ENCODE data around the gene ABCF1. TPM values are rescaled to one million over a fixed set of nuclear protein-coding genes. Genes with fewer than 3 reads are reported as not detected.
A peak's percentile ranks its signal among the peaks of the same experiment; 100 is the strongest.
"Not testable (repeated sequence)": the region's sequence is repeated elsewhere in the genome, so short reads cannot be mapped to it uniquely, and the experiment has no call there.

ABCF1 gene
- total RNA-seq, 2 donors from 2014 or later, result 43.6 to 61.3 TPM

GRCh38 chr6:30589754-30590358 is 18.6 kb downstream of the ABCF1 start:
- Histone ChIP-seq H3K4me3 (no peak overlapping the region), H3K27me3 (no peaks in the 10 kb centered on the region), H3K9me3 (no peaks in the 10 kb centered on the region), H3K4me1 (no peaks in the 10 kb centered on the region), H3K27ac (no peak overlapping the region), H3K9ac (ENCODE audit: low read depth in 2 of 2, low read length in 2 of 2) (no peak overlapping the region), H3K36me3 (peaks cover 6% of the 10 kb centered on the region)
- intact Hi-C loops (cut with DNase I), result no loop called here
- no peak for DNase-seq
- TF ChIP-seq CTCF (IDR thresholded peaks at IDR 0.05), result no peak

- Histone ChIP-seq H3K9me3 (no peaks in the 10 kb centered on the region), H3K9ac (ENCODE audit: low read depth in 2 of 2, low read length in 2 of 2) (no peak overlapping the region), H3K4me1 (no peaks in the 10 kb centered on the region), H3K27me3 (no peaks in the 10 kb centered on the region), H3K4me3 (no peak overlapping the region), H3K36me3 (peaks cover 6% of the 10 kb centered on the region), H3K27ac (no peak overlapping the region)
- DNase-seq, result no peak
- intact Hi-C loops (cut with DNase I), result no loop called here
- no peak for TF ChIP-seq CTCF (IDR thresholded peaks at IDR 0.05)
Observed at GRCh38 chr6:30590509-30590908, 19.3 kb downstream of the ABCF1 start.

GRCh38 chr6:30591008-30591407 is 19.8 kb downstream of the ABCF1 start:
- Histone ChIP-seq H3K27ac (no peak overlapping the region), H3K4me3 (no peak overlapping the region), H3K27me3 (no peaks in the 10 kb centered on the region), H3K36me3 (peaks cover 6% of the 10 kb centered on the region), H3K9ac (ENCODE audit: low read depth in 2 of 2, low read length in 2 of 2) (no peak overlapping the region), H3K9me3 (no peaks in the 10 kb centered on the region), H3K4me1 (no peaks in the 10 kb centered on the region)
- no peak for TF ChIP-seq CTCF (IDR thresholded peaks at IDR 0.05)
- no peak for DNase-seq
- intact Hi-C loops (cut with DNase I), result no loop called here

- Histone ChIP-seq H3K4me3 (no peak overlapping the region), H3K9ac (ENCODE audit: low read depth in 2 of 2, low read length in 2 of 2) (no peak overlapping the region), H3K27ac (no peak overlapping the region), H3K4me1 (no peaks in the 10 kb centered on the region), H3K9me3 (no peaks in the 10 kb centered on the region), H3K36me3 (peaks cover 6% of the 10 kb centered on the region), H3K27me3 (no peaks in the 10 kb centered on the region)
- intact Hi-C loops (cut with DNase I), result no loop called here
- TF ChIP-seq CTCF (IDR thresholded peaks at IDR 0.05), result no peak
- no peak for DNase-seq
Observed at GRCh38 chr6:30592287-30592686, 21.0 kb downstream of the ABCF1 start.

GRCh38 chr6:30597315-30598144 is 26.3 kb downstream of the ABCF1 start:
- not testable (repeated sequence) for H3K27me3 ChIP-seq, H3K4me3 ChIP-seq, H3K4me1 ChIP-seq, H3K9me3 ChIP-seq, H3K36me3 ChIP-seq, H3K27ac ChIP-seq
- intact Hi-C loops (cut with DNase I), result loop anchor here (5.0 kb wide), 1 partner anchor 115 kb away; no protein-coding TSS in a partner anchor
- TF ChIP-seq CTCF (IDR thresholded peaks at IDR 0.05), result peak; percentile 77
- H3K9ac ChIP-seq (ENCODE audit: low read depth in 2 of 2, low read length in 2 of 2), result peak overlapping the region in 1 of 2 donors; percentile 12
- peak; percentile 89 for DNase-seq
